Dermis microvascular lymphatic vessel endothelial cell (primary cell): ENCODE measurements around the gene GPR137. TPM values are rescaled to one million over a fixed set of nuclear protein-coding genes. Genes with fewer than 3 reads are reported as not detected.

Source experiments
- DNase-seq, 2 donors: peaks; one replicate each; pipeline versions ENCODE4 v3.0.0 to v3.0.0-alpha.2; 2010; ENCODE audit warnings: low read depth in 2 of 2
- total RNA-seq: library from RNA; depleted of rRNA; stranded (reverse); fragments of >200 nt; gene quantifications from 2 replicates; pipeline ENCODE4 v1.2.1, GENCODE V29; 2014

The GPR137 gene
- total RNA-seq, 1 donor from 2014 or later: 6.2 TPM

GRCh38 chr11:64249038-64249437 is 36.6 kb upstream of the GPR137 start:
- DNase-seq: no peak

GRCh38 chr11:64249563-64250414 is 35.9 kb upstream of the GPR137 start:
- no peak for DNase-seq

GRCh38 chr11:64250415-64251015 is 35.1 kb upstream of the GPR137 start:
- DNase-seq: no peak

- peak in 1 of 2 donors; percentile 54 for DNase-seq
Measured at GRCh38 chr11:64251016-64251752, 34.5 kb upstream of the GPR137 start, which contains the start of gene PLCB3. PLCB3 (plus strand) TSS chr11:64251530; CDS start chr11:64251650, 120 bp downstream.

- no peak for DNase-seq
Measured at GRCh38 chr11:64251753-64252002, 34.0 kb upstream of the GPR137 start.

- DNase-seq: no peak
Measured at GRCh38 chr11:64252003-64252872, 33.4 kb upstream of the GPR137 start.

GRCh38 chr11:64253043-64253442 is 32.6 kb upstream of the GPR137 start:
- DNase-seq: no peak

- no peak for DNase-seq
Measured at GRCh38 chr11:64253481-64253880, 32.2 kb upstream of the GPR137 start.

GRCh38 chr11:64254326-64254725 is 31.3 kb upstream of the GPR137 start:
- no peak for DNase-seq

- DNase-seq: no peak
Measured at GRCh38 chr11:64255135-64256128, 30.2 kb upstream of the GPR137 start.

GRCh38 chr11:64256300-64256699 is 29.3 kb upstream of the GPR137 start:
- DNase-seq: no peak

- DNase-seq: no peak
Measured at GRCh38 chr11:64258356-64258755, 27.3 kb upstream of the GPR137 start.

- no peak for DNase-seq
Measured at GRCh38 chr11:64258946-64259532, 26.6 kb upstream of the GPR137 start.

GRCh38 chr11:64259533-64260067 is 26.0 kb upstream of the GPR137 start:
- no peak for DNase-seq

- no peak for DNase-seq
Measured at GRCh38 chr11:64260147-64260708, 25.4 kb upstream of the GPR137 start.

GRCh38 chr11:64261556-64262080 is 24.0 kb upstream of the GPR137 start:
- DNase-seq: no peak

- DNase-seq: no peak
Measured at GRCh38 chr11:64262271-64263002, 23.2 kb upstream of the GPR137 start.
